Nephron progenitor cell (in vitro differentiated cells): ENCODE data around the gene DELE1.

Source experiments
- DNase-seq: peaks from one replicate; pipeline ENCODE4 v3.0.0; 2021
- H3K27ac Mint-ChIP-seq: 2 replicates; pipeline ENCODE4 v1.8.0; 2021; ENCODE audit warnings: mild to moderate bottlenecking, moderate library complexity, mixed read lengths
- H3K27me3 Mint-ChIP-seq: 2 replicates; pipeline ENCODE4 v1.8.0; 2021; ENCODE audit warnings: mild to moderate bottlenecking, low read depth, mixed read lengths; ENCODE audit not compliant: poor library complexity
- H3K36me3 Mint-ChIP-seq: 2 replicates; pipeline ENCODE4 v1.8.0; 2021; ENCODE audit warnings: low read depth, mixed read lengths
- H3K4me1 Mint-ChIP-seq: 2 replicates; pipeline ENCODE4 v1.8.0; 2021; ENCODE audit warnings: mixed read lengths
- H3K4me3 Mint-ChIP-seq: 2 replicates; pipeline ENCODE4 v1.8.0; 2021; ENCODE audit warnings: mild to moderate bottlenecking, moderate library complexity, mixed read lengths
- H3K9me3 Mint-ChIP-seq: 2 replicates; pipeline ENCODE4 v1.8.0; 2021; ENCODE audit warnings: mild to moderate bottlenecking, moderate library complexity, mixed read lengths
- CTCF ChIP-seq: fragments of 200-600 bp; sonication (generic); IDR thresholded peaks from 2 replicates; pipeline ENCODE4 v1.5.0; 2021; ENCODE audit warnings: antibody characterized with exemption

Gene DELE1

GRCh38 chr5:141876628-141877355 is 46.9 kb upstream of the DELE1 start:
- Mint-ChIP-seq H3K9me3 (no peaks in the 10 kb centered on the region), H3K36me3 (no peaks in the 10 kb centered on the region), H3K27me3 (peaks cover 95% of the 10 kb centered on the region), H3K4me1 (peaks cover 48% of the 10 kb centered on the region), H3K4me3 (peak overlapping the region; percentile 83), H3K27ac (no peak overlapping the region)
- peak; percentile 30 for DNase-seq
- TF ChIP-seq CTCF = no peak

- H3K4me1 Mint-ChIP-seq = peaks cover 55% of the 10 kb centered on the region
- H3K36me3 Mint-ChIP-seq = no peaks in the 10 kb centered on the region
- peak; percentile 31 for DNase-seq
- no peak overlapping the region for H3K27ac Mint-ChIP-seq
- peaks cover 96% of the 10 kb centered on the region for H3K27me3 Mint-ChIP-seq
- no peaks in the 10 kb centered on the region for H3K9me3 Mint-ChIP-seq
- peak overlapping the region; percentile 83 for H3K4me3 Mint-ChIP-seq
- no peak for TF ChIP-seq CTCF
Observed at GRCh38 chr5:141877356-141878185, 46.1 kb upstream of the DELE1 start.

- peaks cover 96% of the 10 kb centered on the region for H3K27me3 Mint-ChIP-seq
- no peaks in the 10 kb centered on the region for H3K36me3 Mint-ChIP-seq
- H3K27ac Mint-ChIP-seq = no peak within 1 kb of the TSS
- no peak for TF ChIP-seq CTCF
- H3K9me3 Mint-ChIP-seq = no peaks in the 10 kb centered on the region
- DNase-seq = peak; percentile 65
- peaks cover 58% of the 10 kb centered on the region for H3K4me1 Mint-ChIP-seq
- peak within 1 kb of the TSS; percentile 83 for H3K4me3 Mint-ChIP-seq
Observed at GRCh38 chr5:141878186-141878710, 45.4 kb upstream of the DELE1 start, which contains the start of gene PCDH1. PCDH1 (minus strand) TSS chr5:141878410; CDS start chr5:141878262, 148 bp downstream.

- Mint-ChIP-seq H3K27me3 (peaks cover 96% of the 10 kb centered on the region), H3K9me3 (no peaks in the 10 kb centered on the region), H3K27ac (no peak overlapping the region), H3K4me3 (peak overlapping the region; percentile 82), H3K4me1 (peaks cover 55% of the 10 kb centered on the region), H3K36me3 (no peaks in the 10 kb centered on the region)
- peak; percentile 87 for DNase-seq
- TF ChIP-seq CTCF = peak; percentile 98
Observed at GRCh38 chr5:141878711-141879425, 44.8 kb upstream of the DELE1 start.

GRCh38 chr5:141879426-141879759 is 44.3 kb upstream of the DELE1 start:
- no peak for TF ChIP-seq CTCF
- H3K4me3 Mint-ChIP-seq = peak overlapping the region; percentile 82
- no peaks in the 10 kb centered on the region for H3K36me3 Mint-ChIP-seq
- peaks cover 50% of the 10 kb centered on the region for H3K4me1 Mint-ChIP-seq
- H3K27ac Mint-ChIP-seq = no peak overlapping the region
- no peaks in the 10 kb centered on the region for H3K9me3 Mint-ChIP-seq
- no peak for DNase-seq
- peaks cover 96% of the 10 kb centered on the region for H3K27me3 Mint-ChIP-seq
